ENCODE results near the gene MAN1A2.
"Not testable (repeated sequence)": the region's sequence is repeated elsewhere in the genome, so short reads cannot be mapped to it uniquely, and the experiment has no call there.

MAN1A2 gene

GRCh38 chr1:117401761-117402160 lies 34.5 kb downstream of the MAN1A2 start:
- DNase-seq (ENCODE audit: low read depth) = no peak

- no peak for DNase-seq (ENCODE audit: low read depth)
Measured at GRCh38 chr1:117403597-117403996, 36.3 kb downstream of the MAN1A2 start.

- no peak for DNase-seq (ENCODE audit: low read depth)
Measured at GRCh38 chr1:117405042-117405441, 37.8 kb downstream of the MAN1A2 start.

GRCh38 chr1:117412472-117412871 lies 45.2 kb downstream of the MAN1A2 start:
- DNase-seq (ENCODE audit: low read depth) = no peak

- no peak for DNase-seq (ENCODE audit: low read depth)
Measured at GRCh38 chr1:117413412-117413811, 46.2 kb downstream of the MAN1A2 start.

- no peak for DNase-seq (ENCODE audit: low read depth)
Measured at GRCh38 chr1:117414943-117415342, 47.7 kb downstream of the MAN1A2 start.

GRCh38 chr1:117416004-117416403 lies 48.8 kb downstream of the MAN1A2 start:
- no peak for DNase-seq (ENCODE audit: low read depth)

GRCh38 chr1:117416546-117417125 lies 49.4 kb downstream of the MAN1A2 start:
- DNase-seq (ENCODE audit: low read depth) = no peak

- DNase-seq (ENCODE audit: low read depth) = no peak
Measured at GRCh38 chr1:117425050-117425734, 57.9 kb downstream of the MAN1A2 start.

GRCh38 chr1:117427297-117427696 lies 60.0 kb downstream of the MAN1A2 start:
- DNase-seq (ENCODE audit: low read depth) = no peak

GRCh38 chr1:117433943-117434342 lies 66.7 kb downstream of the MAN1A2 start:
- DNase-seq (ENCODE audit: low read depth) = no peak

GRCh38 chr1:117436513-117436912 lies 69.3 kb downstream of the MAN1A2 start:
- no peak for DNase-seq (ENCODE audit: low read depth)

GRCh38 chr1:117447661-117448060 lies 80.4 kb downstream of the MAN1A2 start:
- no peak for DNase-seq (ENCODE audit: low read depth)

- no peak for DNase-seq (ENCODE audit: low read depth)
Measured at GRCh38 chr1:117452216-117452615, 85.0 kb downstream of the MAN1A2 start.

GRCh38 chr1:117453958-117454357 lies 86.7 kb downstream of the MAN1A2 start:
- DNase-seq (ENCODE audit: low read depth) = no peak

- not testable (repeated sequence) for DNase-seq (ENCODE audit: low read depth)
Measured at GRCh38 chr1:117458410-117458809, 91.2 kb downstream of the MAN1A2 start.

GRCh38 chr1:117466761-117467160 lies 99.5 kb downstream of the MAN1A2 start:
- no peak for DNase-seq (ENCODE audit: low read depth)

- no peak for DNase-seq (ENCODE audit: low read depth)
Measured at GRCh38 chr1:117467336-117467735, 100.1 kb downstream of the MAN1A2 start.

- no peak for DNase-seq (ENCODE audit: low read depth)
Measured at GRCh38 chr1:117473063-117473462, 105.8 kb downstream of the MAN1A2 start.

- DNase-seq (ENCODE audit: low read depth) = not testable (repeated sequence)
Measured at GRCh38 chr1:117475495-117475894, 108.2 kb downstream of the MAN1A2 start.

GRCh38 chr1:117479086-117479485 lies 111.8 kb downstream of the MAN1A2 start:
- DNase-seq (ENCODE audit: low read depth) = no peak

- no peak for DNase-seq (ENCODE audit: low read depth)
Measured at GRCh38 chr1:117481410-117481809, 114.2 kb downstream of the MAN1A2 start.

- DNase-seq (ENCODE audit: low read depth) = no peak
Measured at GRCh38 chr1:117493906-117494305, 126.7 kb downstream of the MAN1A2 start.

- DNase-seq (ENCODE audit: low read depth) = no peak
Measured at GRCh38 chr1:117495068-117495467, 127.8 kb downstream of the MAN1A2 start.

Measured in stimulated activated CD4-positive, alpha-beta T cell treated with anti-CD3 and anti-CD28 coated beads, Interleukin-2, amount 100 ng/mL, for 4 hours (primary cell).